SW480 (cell line): ENCODE results near the gene RASGRF2.
A peak's percentile ranks its signal among the peaks of the same experiment; 100 is the strongest.

Experiments
- DNase-seq: peaks from one replicate; pipeline ENCODE4 v3.0.0-alpha.2; 2016; ENCODE audit warnings: low spot score

The RASGRF2 gene

DNA sequence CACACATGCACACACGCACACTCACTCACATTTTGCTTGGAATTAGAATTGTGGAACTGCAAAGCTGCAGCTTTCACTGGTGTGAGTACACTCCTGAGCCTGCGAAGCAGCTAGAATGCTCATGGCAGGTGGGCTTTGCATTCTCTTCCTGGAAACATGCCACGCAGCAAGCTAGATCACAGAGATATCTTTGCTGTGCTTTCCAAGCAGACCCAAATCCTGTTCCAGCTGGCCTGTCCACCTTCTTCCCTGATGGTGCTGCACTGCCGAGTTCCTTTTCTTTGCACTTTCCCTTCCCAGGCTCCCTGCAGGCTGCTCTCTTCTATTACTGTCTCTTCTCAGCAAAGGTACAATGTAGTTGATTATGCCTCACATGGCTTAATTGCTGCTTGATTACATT is 180.3 kb downstream of the RASGRF2 start:
- no peak for DNase-seq

DNA sequence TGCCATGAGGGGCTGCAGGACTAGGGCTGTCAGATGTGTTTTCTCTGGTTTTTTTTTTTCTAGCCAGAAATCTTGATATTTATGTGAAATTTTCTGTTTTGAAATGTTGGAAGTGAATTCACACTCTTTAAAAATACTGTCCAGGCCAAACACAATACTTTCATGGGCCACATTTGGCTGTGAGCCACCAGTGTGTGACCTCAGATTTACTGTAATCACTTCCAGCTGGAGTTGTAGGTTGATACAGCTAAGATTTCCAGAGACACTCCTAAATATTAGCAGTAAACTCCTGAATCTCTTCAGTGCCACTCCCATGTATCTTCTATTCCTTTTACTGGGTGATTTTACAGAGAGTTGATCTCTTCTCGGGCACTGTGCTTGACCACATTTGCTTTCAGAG is 180.8 kb downstream of the RASGRF2 start:
- DNase-seq: no peak

DNA sequence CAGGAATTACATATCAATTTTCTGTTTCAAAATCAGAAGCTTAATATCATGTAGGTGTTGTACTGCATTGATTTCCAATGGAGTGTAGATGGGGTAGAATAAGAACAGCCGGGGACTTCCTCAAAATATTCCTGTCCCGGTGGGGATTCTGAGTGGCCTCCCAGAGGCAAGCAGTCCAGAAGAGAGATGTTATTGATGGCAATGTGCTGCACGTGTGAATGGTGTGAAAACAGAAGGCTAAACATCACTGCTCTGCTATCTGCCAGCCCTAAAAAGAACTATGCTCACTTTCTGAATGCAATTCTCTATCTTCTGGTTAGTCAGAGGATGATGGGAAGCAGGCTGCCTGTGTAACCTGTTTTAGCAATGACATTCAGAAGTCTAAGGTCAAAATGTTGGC is 181.9 kb downstream of the RASGRF2 start:
- DNase-seq: no peak

DNA sequence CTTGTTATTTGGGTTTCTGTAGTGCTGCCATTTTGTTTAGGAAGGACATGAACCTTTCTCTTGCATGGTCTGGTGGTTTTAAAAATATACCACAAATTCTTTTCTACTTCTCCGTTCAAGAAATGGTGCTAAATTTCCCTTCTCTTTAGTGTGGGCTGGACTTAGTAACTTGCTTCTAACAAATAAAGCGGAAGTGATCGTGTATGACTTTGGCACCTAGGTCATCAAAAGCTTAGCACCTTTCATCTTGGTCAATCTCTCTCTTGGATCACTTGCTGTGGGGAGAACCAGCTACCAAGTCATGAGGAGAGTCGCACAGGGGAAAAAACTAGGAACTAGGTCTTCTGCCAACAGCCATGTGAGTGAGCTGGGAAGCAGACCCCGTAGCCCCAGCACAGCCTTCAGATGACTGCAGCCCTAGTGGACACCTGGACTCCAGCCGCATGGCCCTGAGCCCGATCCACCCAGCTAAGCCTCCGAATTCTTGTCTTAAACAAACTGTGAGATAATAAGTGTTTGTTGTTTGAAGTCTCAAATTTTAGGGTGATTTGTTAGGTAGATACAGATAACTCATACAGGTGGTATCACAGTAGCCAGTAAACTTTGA is 185.3 kb downstream of the RASGRF2 start:
- DNase-seq: no peak

DNA sequence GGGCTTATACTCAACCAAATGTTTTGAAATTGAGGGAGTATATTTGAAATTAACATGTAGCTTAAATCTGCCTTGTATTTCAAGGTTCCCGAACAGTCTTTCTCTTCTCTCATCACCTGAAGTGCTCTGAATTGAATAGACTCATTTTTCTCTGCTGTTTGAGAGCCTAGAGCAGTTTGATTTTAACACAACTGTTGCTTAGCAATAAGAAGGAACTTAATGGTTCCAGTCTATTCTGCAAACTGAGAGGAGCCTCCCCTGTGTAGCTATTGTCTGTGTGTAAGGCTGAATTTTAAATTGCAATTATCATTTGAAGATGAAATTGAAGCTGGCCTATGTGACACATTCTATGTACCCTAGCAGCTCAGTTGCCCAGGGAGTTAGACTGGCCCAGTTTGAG is 185.9 kb downstream of the RASGRF2 start:
- no peak for DNase-seq

DNA sequence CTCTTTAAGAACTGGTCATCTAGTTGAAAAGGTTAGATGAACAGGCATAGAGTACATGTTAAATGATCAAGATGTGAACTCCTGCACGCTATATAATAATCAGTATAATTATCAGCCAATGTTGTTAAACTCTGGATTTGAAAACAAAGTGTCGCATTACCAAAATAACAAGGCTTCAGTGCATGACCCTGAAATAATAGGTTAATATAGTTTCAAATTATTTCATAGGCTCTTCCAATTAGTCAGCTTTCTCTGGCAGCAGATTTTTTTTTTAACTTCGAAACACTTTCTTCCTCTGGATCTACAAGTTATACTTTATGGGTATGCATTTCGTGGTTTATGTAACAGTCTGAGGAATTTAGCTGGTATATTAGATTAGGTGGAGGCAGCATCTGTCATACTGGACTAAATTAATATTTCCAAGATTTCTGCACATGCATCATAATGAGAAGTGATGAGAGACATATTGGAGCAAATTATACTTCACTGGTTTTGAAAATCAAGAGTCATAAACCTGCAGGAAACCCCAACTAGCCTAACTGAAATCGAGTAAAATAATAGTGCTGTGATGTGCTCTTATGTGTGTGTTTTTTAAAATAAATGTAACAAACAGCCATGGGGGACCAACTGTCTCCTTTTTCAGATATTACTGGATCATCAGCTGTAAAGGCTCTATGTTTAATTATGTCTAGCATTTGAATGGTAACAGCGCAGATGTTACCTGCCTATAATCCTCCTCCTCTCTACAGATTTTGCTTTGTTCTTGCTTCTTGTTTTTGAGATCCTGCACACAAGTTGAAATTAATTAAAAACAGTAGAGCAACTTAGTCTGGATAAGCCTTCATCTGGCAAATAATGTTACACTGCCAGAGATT is 187.1 kb downstream of the RASGRF2 start:
- DNase-seq: no peak

DNA sequence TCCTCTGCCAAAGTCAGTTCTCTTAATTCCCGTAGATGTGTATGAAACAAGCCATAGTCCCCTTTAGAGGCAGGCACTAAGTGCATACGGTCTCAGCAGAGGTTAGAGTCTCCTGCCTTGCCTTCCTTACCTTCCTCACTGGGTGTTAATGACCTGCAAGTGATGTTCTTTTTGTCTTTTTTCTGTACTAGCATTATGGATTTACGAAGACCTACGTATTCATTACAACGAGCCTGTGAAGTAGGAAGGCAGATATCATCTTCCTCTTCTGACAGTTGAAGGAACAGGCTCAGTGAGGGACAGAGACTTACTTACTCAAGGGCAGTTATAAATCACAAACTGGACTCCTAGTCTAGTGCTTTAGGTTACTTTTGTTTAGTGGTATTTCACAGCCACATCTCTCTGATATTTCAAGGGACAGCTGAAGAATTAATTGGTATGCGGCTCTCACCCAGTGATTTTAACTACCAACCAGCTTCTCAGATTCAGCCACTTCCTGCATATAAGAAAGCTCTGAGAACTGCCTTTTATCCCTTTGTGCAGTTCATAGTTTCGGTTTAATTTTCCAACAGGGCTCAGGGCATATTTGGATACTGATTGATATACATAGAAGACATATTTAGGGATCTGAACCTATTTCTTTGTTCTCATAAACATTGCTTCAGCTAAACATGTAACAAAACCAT is 187.9 kb downstream of the RASGRF2 start:
- no peak for DNase-seq

DNA sequence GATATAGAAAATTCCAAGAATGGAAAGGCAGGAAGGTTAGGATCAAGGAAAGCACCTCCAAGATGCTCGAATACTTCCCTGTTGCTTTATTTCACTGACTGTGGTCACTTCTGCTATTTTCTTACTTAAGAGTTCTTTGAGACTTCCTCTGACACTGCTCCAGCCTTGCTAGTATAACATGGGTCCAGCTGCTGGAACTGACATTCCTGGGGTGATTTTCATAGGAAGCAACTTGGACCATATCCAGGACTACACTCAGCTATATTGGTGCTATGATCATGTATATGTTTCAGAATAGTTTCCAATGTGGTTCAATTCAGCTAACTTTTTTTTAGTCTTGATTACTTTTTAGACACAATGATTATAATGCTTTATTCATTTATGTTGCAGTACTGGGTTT is 191.4 kb downstream of the RASGRF2 start:
- no peak for DNase-seq

DNA sequence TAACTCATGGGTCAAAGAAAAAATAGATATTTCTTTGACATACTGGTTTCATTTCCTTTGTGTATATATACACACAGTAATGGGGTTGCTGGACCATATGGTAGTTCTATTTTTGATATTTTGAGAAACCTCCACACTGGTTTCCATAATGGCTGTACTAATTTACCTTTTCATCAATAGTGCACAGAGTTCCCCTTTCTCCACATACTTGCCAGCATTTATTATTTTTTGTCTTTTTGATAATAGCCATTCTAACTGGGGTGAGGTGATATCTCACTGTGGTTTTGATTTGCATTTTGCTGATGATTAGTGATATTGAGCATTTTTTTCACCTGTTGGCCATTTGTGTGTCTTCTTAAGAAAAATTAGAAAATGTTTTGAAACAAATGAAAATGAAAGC is 194.6 kb downstream of the RASGRF2 start:
- DNase-seq: no peak

DNA sequence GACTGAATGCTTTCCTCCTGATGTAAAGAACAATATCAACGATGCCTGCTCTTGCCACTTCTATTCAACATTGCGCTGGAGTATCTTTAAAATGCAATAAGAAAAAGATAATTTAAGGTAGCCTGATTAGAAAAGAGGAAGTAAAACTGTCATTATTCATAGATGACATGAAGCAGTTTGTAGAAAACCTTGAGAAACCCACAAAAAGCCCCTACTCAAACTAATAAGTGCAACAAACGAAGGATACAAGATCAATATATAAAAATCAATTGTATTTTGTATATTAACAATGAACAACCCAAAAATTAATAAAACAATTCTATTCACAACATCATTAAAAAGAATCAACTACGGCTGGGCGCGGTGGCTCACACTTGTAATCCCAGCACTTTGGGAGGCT is 196.6 kb downstream of the RASGRF2 start:
- no peak for DNase-seq

DNA sequence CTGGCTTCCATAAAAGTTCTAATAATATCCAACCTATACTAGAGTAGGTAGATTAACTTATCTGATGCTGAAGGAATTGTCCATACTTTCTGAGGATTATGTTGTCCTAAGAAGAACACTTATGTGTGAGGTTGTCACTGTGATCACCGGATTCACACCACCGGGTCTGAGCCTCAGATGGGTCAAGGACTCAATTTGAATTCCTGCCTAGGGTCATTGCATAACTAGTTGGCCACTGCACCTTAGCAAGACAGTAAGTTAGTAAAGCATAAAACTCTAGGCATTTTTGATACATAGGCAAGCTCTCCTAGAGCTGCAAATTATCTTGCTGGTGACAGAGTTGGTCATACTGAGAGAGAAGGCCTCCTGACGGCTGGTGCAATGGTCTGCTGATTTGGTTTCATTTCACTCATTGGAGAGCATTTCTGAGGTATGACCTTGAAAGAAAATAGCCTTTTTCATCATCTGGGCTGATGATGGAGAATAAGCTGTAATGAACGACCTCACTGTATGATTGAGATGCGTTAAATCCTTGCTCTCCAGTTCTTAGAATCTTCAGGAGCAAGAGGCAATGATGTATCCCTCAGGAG is 200.9 kb downstream of the RASGRF2 start:
- no peak for DNase-seq

DNA sequence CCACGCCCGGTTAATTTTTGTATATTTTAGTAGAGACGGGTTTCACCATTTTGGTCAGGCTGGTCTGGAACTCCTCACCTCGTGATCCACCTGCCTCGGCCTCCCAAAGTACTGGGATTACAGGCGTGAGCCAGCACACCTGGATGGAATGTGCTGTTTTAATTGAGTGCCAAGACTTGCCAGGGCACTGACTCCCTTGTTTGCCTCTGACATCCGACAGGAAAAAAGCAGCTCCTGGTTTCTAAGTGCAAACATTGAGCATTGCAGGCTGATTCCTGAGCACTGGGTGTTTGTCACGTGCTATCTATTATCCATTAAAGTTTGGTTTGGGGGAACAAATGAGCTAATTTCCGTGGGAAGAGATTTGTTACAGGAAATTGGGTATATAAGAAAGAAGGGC is 202.3 kb downstream of the RASGRF2 start:
- no peak for DNase-seq

DNA sequence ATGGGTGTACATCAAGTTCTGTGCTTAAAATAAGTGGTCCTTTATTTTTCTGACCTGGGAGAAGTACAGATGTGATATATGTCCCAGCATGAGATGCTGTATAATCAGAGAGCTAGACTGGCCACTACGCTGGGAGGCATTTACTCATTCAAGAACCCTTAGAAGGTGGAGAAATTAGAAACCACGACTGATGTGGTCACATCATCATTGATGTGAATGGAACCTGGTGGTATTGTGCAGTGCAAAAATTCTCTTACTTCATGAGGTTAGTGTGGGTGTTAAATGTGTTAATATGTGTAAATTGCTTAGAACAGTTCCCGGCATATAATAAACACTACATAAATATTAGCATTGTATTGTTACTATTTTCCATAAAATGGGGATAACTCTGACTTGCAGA is 203.5 kb downstream of the RASGRF2 start:
- DNase-seq: no peak

DNA sequence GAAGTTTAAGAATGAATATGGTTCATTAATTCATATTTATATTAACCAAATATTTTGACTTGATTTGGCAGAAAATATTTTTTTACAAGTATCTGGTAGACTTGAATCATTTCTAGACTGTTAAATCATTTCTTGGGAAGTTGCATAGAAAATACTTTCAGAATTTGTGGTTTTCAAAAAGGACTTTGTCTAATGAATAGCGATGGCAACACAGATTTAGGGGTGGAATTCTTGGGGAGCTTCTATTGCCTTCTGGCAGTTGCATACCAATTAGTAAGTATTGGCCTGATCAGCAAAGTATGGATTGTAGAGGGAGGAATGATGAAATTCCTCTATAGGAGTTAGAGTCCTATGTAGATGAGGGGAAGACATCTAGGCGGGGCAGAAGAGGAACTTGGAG is 204.3 kb downstream of the RASGRF2 start:
- no peak for DNase-seq

DNA sequence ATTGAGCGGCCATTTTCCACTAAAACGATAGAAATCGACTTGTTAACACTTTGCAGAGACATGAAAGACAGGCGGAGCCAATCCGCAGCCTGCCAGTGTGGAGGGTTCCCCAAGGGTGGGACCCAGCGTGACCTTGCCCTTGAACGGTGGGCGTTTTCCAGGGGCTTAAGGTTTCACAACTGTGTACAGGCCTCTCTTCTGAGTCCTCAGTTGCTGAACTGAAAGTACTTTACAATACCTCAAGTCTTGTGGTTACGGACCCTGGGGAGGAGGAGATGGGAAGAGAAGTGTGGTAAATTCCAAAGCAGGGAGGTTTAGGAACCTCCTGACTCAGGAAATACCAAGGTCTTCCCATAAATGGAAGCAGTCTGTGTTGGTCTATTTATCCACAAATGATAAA is 204.8 kb downstream of the RASGRF2 start:
- no peak for DNase-seq

DNA sequence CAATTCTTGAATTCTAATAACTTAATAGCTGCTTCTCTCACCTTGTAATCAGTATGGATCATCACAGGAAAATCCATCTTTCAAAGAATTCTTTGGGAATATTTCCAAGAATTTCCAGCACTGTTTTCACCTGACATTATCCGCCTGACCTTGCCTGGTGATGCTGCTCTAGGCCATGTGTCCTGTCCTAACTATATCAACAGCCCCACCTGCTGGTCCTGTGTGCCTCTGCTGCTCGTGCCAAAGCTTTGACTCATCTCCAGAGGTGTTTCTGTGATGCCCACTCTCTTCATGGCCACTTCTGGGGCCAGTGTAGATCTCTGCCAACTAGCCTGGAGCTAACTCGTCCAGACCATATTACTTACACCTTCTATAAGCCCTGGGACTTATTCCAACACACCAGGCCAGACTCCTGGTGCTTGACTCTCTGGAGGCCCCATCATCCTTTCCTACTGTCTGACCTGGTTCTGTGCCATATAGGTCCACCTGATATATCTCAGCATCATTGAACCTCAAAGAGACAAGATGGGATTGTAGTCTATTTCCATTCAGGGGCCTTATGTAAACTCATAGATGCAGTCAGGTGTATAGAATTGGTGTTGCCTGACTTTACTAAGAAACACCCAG is 205.4 kb downstream of the RASGRF2 start:
- DNase-seq: peak; percentile 69

DNA sequence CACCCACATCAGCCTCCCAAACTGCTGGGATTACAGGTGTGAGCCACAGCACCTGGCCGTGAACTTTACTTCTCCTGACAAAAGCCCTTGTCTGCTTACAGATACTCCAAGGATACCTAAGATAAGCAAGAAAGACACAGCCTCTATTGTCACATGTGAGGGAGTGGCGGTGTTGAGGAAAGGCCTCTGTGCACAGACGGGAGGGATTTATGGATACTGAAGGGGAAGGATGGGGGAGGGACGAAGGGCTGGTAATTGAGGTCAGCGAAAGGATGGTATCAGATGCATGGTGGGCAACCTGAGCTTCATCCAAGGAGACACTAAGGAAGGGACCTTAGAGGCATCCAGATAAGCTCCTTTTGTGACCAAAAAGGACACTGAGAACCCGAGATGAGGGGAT is 206.3 kb downstream of the RASGRF2 start:
- DNase-seq: no peak

DNA sequence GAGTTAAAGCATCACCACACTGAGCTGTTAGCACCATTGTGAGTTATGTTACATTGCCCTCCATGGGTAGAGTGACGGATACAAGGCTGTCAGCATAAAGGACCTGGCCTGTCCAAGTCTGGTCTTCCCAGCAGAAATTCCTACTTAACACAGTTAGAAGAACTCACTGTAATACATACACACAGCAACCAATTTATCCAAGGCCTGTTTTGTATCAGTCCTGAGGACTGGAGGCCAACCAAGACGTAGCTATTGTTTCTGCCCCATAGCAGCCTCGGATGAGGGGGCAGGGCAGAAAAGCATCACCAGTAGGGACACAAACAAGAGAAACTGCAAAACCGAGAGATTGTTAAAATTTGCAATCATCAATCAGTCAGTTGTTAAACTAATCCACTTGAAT is 206.9 kb downstream of the RASGRF2 start:
- DNase-seq: no peak

DNA sequence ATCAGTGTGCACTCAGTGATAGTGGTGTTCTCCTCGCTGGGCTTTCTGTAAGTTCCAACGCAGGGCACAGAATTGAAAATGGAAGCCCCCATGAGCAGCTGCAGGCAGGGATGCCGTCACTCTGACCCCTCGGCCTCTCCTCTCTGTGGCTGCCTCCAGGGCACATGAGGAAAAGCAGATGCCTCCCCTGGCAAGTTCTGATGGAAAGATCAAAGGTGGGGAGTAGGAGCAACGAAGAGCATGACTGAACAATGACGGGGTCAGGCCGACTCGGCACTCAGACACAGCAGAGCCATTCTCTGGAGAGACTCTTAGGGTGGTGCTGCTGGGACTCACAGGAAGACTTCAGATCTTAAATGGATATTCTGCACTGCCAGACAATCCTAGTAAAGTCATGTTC is 207.4 kb downstream of the RASGRF2 start:
- no peak for DNase-seq

DNA sequence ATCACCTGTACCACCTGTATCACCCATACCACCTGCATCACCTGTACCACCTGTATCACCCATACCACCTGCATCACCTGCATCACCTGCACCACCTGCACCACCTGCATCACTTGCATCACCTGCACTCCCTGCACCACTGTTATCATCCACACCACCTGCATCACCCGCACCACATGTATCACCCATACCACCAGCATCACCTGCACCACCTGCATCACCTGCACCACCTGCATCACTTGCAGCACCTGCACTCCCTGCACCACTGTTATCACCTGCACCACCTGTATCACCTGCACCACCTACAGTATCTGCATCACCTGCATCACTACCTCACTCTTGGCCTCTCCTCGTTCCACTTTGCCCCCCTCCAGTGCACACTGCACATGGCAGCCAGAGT is 209.8 kb downstream of the RASGRF2 start:
- no peak for DNase-seq

DNA sequence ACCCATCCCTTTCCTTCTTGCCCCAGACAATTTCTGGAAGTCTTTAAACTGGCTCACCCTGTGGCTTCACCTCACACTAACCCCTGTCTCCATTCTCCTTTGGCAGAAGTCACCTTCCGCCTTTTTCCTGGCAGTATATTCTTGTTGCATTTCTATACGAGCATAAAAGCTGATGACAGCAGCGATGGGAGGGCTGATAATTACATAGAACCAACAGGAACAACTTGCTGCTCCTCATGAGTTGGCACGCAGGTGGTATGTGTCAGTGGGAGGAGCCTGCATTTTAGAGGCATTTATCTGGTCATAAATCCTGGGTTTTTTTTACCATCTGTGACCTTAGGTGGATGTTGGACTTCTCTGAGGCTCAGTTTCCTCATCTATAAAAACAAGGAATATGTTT is 211.6 kb downstream of the RASGRF2 start:
- DNase-seq: peak; percentile 21

DNA sequence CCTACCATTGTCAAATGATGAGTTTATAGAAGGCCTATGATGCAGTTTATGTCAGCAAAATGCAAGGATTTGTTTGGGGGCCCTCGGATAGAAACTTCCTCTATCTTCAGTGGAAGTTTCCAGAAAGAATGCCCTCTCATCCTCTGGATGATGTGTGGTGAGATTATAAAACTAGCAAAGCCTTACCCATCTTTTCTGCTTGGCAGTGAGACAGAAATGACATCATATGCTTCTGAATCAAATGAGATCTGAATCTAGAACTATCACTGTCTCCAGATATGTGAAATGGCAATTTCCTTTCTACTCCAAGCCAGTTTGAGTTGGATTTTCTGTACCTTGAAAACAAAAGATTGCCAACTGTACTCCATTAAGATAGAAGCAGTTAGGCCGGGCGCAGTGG is 212.5 kb downstream of the RASGRF2 start:
- no peak for DNase-seq
